ENCODE results near the gene MAPRE3. TPM values are rescaled to one million over a fixed set of nuclear protein-coding genes. Genes with fewer than 3 reads are reported as not detected.
A peak's percentile ranks its signal among the peaks of the same experiment; 100 is the strongest.
"Not testable (repeated sequence)": the region's sequence is repeated elsewhere in the genome, so short reads cannot be mapped to it uniquely, and the experiment has no call there.

The MAPRE3 gene
- 1.6 and 2.2 TPM in 2 replicates for total RNA-seq (2014; rRNA removed; shearing (Covaris generic))

GRCh38 chr2:26970244-26970927 lies at the start of gene MAPRE3:
MAPRE3 (plus strand) TSS chr2:26970637; CDS start chr2:27022219, 51,582 bp downstream.
- peak; percentile 57 for DNase-seq (ENCODE audit: low read depth)

- no peak for DNase-seq (ENCODE audit: low read depth)
Measured at GRCh38 chr2:26921323-26921722, 49.1 kb upstream of the MAPRE3 start.

- DNase-seq (ENCODE audit: low read depth) = peak; percentile 14
Measured at GRCh38 chr2:26922405-26923188, 47.8 kb upstream of the MAPRE3 start.

GRCh38 chr2:26923189-26923466 lies 47.3 kb upstream of the MAPRE3 start:
- not testable (repeated sequence) for DNase-seq (ENCODE audit: low read depth)

- DNase-seq (ENCODE audit: low read depth) = no peak
Measured at GRCh38 chr2:26924731-26925099, 45.7 kb upstream of the MAPRE3 start.

GRCh38 chr2:26925100-26925791 lies 45.2 kb upstream of the MAPRE3 start:
- no peak for DNase-seq (ENCODE audit: low read depth)

GRCh38 chr2:26927221-26927620 lies 43.2 kb upstream of the MAPRE3 start:
- no peak for DNase-seq (ENCODE audit: low read depth)

GRCh38 chr2:26932974-26933373 lies 37.5 kb upstream of the MAPRE3 start:
- no peak for DNase-seq (ENCODE audit: low read depth)

- no peak for DNase-seq (ENCODE audit: low read depth)
Measured at GRCh38 chr2:26933431-26934334, 36.8 kb upstream of the MAPRE3 start.

GRCh38 chr2:26934335-26934724 lies 36.1 kb upstream of the MAPRE3 start:
- no peak for DNase-seq (ENCODE audit: low read depth)

- no peak for DNase-seq (ENCODE audit: low read depth)
Measured at GRCh38 chr2:26934985-26935384, 35.5 kb upstream of the MAPRE3 start.

GRCh38 chr2:26936855-26937254 lies 33.6 kb upstream of the MAPRE3 start:
- no peak for DNase-seq (ENCODE audit: low read depth)

- peak; percentile 37 for DNase-seq (ENCODE audit: low read depth)
Measured at GRCh38 chr2:26938399-26939118, 31.9 kb upstream of the MAPRE3 start.

GRCh38 chr2:26940001-26940400 lies 30.4 kb upstream of the MAPRE3 start:
- DNase-seq (ENCODE audit: low read depth) = no peak

- DNase-seq (ENCODE audit: low read depth) = peak; percentile 92
Measured at GRCh38 chr2:26941486-26941885, 29.0 kb upstream of the MAPRE3 start.

GRCh38 chr2:26942543-26943295 lies 27.7 kb upstream of the MAPRE3 start:
- DNase-seq (ENCODE audit: low read depth) = peak; percentile 33

- no peak for DNase-seq (ENCODE audit: low read depth)
Measured at GRCh38 chr2:26945991-26946750, 24.3 kb upstream of the MAPRE3 start.

GRCh38 chr2:26946841-26947784 lies 23.3 kb upstream of the MAPRE3 start:
- peak; percentile 75 for DNase-seq (ENCODE audit: low read depth)
